HG03439 (cell line): ENCODE data around the gene CYP2C18.
"Not testable (repeated sequence)": the region's sequence is repeated elsewhere in the genome, so short reads cannot be mapped to it uniquely, and the experiment has no call there.

Source experiments
- ATAC-seq: cut with Tn5 transposase; IDR thresholded peaks from one replicate; pipeline ENCODE4 v1.9.1; 2021; ENCODE audit warnings: mild to moderate bottlenecking, moderate library complexity; ENCODE audit not compliant: unreplicated experiment

Gene CYP2C18

GRCh38 chr10:94683214-94684054 lies at the start of gene CYP2C18:
TSS of gene CYP2C18 (plus strand) at chr10:94683729. CDS start at chr10:94683820, 91 bp downstream.
- no peak for ATAC-seq

GRCh38 chr10:94638097-94638496 lies 45.4 kb upstream of the CYP2C18 start:
- not testable (repeated sequence) for ATAC-seq

- no peak for ATAC-seq
Observed at GRCh38 chr10:94639902-94640301, 43.6 kb upstream of the CYP2C18 start.

GRCh38 chr10:94640562-94640961 lies 43.0 kb upstream of the CYP2C18 start:
- no peak for ATAC-seq

GRCh38 chr10:94641480-94641879 lies 42.0 kb upstream of the CYP2C18 start:
- ATAC-seq = no peak

GRCh38 chr10:94644352-94644751 lies 39.2 kb upstream of the CYP2C18 start:
- ATAC-seq = no peak

- no peak for ATAC-seq
Observed at GRCh38 chr10:94645285-94645684, 38.2 kb upstream of the CYP2C18 start.

- not testable (repeated sequence) for ATAC-seq
Observed at GRCh38 chr10:94655201-94655600, 28.3 kb upstream of the CYP2C18 start.

- ATAC-seq = not testable (repeated sequence)
Observed at GRCh38 chr10:94663061-94663460, 20.5 kb upstream of the CYP2C18 start.

- ATAC-seq = no peak
Observed at GRCh38 chr10:94666391-94667102, 17.0 kb upstream of the CYP2C18 start.

GRCh38 chr10:94673614-94674321 lies 9.8 kb upstream of the CYP2C18 start:
- no peak for ATAC-seq

- ATAC-seq = no peak
Observed at GRCh38 chr10:94676496-94676895, 7.0 kb upstream of the CYP2C18 start.

- no peak for ATAC-seq
Observed at GRCh38 chr10:94677691-94678090, 5.8 kb upstream of the CYP2C18 start.

- ATAC-seq = no peak
Observed at GRCh38 chr10:94678475-94678874, 5.1 kb upstream of the CYP2C18 start.

GRCh38 chr10:94680544-94680943 lies 3.0 kb upstream of the CYP2C18 start:
- no peak for ATAC-seq

- ATAC-seq = not testable (repeated sequence)
Observed at GRCh38 chr10:94682636-94683035, 893 bp upstream of the CYP2C18 start.

GRCh38 chr10:94687625-94688248 lies 4.2 kb downstream of the CYP2C18 start:
- no peak for ATAC-seq

GRCh38 chr10:94706089-94706488 lies 22.6 kb downstream of the CYP2C18 start:
- ATAC-seq = no peak

GRCh38 chr10:94710578-94710977 lies 27.0 kb downstream of the CYP2C18 start:
- no peak for ATAC-seq

GRCh38 chr10:94725871-94726270 lies 42.3 kb downstream of the CYP2C18 start:
- no peak for ATAC-seq

GRCh38 chr10:94735197-94735596 lies 51.7 kb downstream of the CYP2C18 start:
- no peak for ATAC-seq
